Renal cortical epithelial cell (primary cell): ENCODE data around the gene CLEC10A. TPM values are rescaled to one million over a fixed set of nuclear protein-coding genes. Genes with fewer than 3 reads are reported as not detected.
"Not testable (repeated sequence)": the region's sequence is repeated elsewhere in the genome, so short reads cannot be mapped to it uniquely, and the experiment has no call there.

Source experiments
- DNase-seq: peaks from one replicate; pipeline ENCODE4 v3.0.0-alpha.2; 2011; ENCODE audit warnings: low read depth
- total RNA-seq: library from RNA; depleted of rRNA; stranded (reverse); fragments of >200 nt; gene quantifications from 2 replicates; pipeline ENCODE4 v1.2.3, GENCODE V29; 2014

CLEC10A gene
- total RNA-seq, 1 donor from 2014 or later: not detected

GRCh38 chr17:7072406-7072805 is 7.6 kb downstream of the CLEC10A start:
- no peak for DNase-seq

- DNase-seq: no peak
These were observed 9.3 kb downstream of the CLEC10A start for GRCh38 chr17:7070712-7071111.

GRCh38 chr17:7068268-7068667 is 11.8 kb downstream of the CLEC10A start:
- DNase-seq: no peak

GRCh38 chr17:7067198-7067597 is 12.9 kb downstream of the CLEC10A start:
- no peak for DNase-seq

GRCh38 chr17:7064261-7064660 is 15.8 kb downstream of the CLEC10A start:
- peak; percentile 58 for DNase-seq

- DNase-seq: peak; percentile 31
These were observed 16.4 kb downstream of the CLEC10A start for GRCh38 chr17:7063518-7064094.

GRCh38 chr17:7060165-7060891 is 19.7 kb downstream of the CLEC10A start:
- peak; percentile 97 for DNase-seq

DNA sequence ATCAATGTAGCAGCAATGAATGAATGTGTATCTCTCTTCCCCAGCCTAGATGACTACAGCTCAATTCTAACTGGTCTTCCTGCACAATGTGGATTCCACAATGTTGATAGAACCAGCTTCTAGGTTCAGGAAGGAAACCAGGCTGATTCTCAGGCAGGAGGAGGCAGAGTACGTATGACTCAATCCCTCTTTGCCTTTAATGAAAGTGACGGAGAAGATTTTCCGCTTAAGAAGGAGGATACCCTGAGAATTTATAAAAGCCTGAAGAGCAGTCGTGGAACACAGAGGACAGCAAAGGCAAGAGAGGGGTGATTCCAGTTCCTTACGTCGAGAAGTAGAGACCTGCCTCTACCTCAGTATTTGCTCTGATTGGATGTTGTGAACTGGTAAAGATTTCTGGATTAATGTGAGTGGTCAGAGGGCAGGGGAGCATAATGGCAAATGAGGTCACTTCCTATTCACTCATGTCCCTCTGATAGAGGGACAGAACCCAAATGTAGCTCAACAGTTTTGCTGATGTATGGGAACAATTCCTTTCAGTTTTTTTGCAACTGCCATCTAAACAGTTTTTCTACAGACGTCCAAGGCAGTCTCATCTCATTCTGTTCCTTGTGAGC is 21.1 kb downstream of the CLEC10A start:
- no peak for DNase-seq

DNA sequence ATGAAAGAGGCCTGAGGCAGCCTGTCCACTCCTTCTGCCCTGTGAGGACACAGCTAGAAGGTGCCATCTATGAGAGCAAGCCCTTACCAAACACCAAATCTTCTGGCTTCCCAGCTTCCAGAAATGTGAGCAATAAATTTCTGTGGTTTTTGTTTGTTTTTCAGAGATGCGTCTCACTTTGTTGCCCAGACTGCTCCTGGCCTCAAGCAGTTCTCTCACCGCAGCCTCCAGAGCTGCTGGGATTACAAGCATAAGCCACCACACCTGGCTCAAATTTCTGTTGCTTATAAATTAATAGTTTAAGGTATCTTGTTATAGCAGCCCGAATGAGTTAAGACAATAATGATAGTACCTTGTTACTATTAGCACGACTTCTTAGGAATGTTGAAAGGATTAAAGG is 23.7 kb downstream of the CLEC10A start:
- peak; percentile 61 for DNase-seq

DNA sequence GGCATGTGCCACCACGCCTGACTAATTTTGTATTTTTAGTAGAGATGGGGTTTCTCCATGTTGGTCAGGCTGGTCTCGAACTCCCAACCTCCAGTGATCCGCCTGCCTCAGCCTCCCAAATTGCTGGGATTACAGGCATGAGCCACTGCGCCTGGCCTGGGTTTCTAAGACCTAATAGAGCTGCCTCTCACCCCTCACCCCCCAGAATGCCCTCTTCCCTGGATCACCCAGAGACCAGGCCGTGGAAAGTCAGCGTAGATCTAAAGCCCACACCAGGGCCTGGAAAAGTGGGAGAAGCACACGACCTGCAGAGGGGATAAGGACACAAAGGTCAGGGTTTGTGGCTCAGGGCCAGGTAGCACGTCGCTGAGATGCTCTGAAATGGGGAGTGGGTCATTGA is 29.5 kb downstream of the CLEC10A start:
- not testable (repeated sequence) for DNase-seq

GRCh38 chr17:7048968-7049367 is 31.1 kb downstream of the CLEC10A start:
- no peak for DNase-seq

GRCh38 chr17:7047566-7047965 is 32.5 kb downstream of the CLEC10A start:
- DNase-seq: no peak

GRCh38 chr17:7046725-7047397 is 33.2 kb downstream of the CLEC10A start:
- DNase-seq: not testable (repeated sequence)

GRCh38 chr17:7046127-7046724 is 33.8 kb downstream of the CLEC10A start:
- no peak for DNase-seq

DNA sequence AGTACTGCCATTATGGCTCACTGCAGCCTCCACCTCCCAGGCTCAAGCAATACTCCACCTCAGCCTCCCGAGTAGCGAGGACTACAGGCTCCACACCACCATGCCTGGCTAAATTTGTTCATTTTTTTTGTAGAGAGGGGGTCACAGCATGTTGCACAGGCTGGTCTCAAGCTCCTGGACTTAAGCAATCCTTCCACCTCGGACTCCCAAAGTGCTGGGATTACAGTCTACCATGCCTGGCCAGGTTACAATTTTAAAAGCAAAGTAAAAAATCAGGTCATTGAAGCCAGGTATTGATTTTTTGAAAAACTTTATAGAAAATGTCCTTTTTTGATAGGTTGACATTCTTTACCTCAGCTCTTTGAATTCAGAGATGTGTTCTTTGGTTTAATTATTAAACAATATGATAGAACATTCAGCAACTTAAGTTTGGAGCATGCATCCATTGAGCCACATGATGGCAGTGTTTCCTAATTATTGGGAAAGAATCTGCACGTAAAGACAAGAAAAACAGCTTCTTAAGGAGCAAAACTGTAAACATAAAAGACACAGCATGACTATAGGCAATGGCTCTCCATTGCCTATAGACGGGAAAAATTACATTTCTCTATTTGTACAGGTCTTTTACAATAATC is 34.4 kb downstream of the CLEC10A start:
- peak; percentile 92 for DNase-seq

DNA sequence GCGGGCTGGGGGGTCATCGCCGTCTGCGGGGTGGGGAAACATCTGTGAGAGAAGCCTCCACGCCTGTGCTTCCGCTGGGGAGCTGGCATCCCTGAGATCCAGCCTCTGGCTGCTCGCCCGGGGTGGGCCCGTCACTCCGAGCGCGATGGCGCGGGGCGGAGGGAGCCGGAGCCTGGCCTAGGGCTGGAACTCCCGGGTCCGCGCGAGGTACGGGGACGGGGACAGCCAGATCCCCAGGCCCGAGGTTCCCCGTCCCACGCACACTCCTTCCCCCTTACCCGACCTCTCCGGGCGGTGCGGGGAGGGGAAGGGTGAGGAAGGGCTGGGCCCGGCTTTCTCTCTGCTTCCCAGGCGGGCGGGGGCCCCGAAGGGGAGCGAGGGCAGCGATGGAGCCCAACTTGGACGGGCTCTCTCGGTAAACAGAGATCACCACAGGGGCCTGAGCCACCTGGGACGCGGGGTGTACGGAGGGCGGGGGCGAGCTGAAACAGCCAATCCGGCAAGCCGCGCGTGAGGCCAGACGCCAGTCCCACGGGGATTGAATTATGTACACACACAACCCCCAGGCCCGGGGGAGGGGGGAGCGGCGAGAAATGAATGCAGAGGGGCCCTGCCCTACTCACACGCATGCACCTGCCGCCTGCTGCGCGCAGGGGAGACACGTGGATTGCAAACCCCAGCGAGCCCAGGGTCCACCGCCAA is 36.4 kb downstream of the CLEC10A start, which contains the start of gene SLC16A11:
TSS of gene SLC16A11 (minus strand) at position 596 of the 702 bp plus-strand sequence. CDS start at position 17, 579 bp downstream.
- no peak for DNase-seq

GRCh38 chr17:7043182-7043496 is 36.9 kb downstream of the CLEC10A start:
- no peak for DNase-seq

- DNase-seq: no peak
These were observed 37.4 kb downstream of the CLEC10A start for GRCh38 chr17:7042501-7043181.

DNA sequence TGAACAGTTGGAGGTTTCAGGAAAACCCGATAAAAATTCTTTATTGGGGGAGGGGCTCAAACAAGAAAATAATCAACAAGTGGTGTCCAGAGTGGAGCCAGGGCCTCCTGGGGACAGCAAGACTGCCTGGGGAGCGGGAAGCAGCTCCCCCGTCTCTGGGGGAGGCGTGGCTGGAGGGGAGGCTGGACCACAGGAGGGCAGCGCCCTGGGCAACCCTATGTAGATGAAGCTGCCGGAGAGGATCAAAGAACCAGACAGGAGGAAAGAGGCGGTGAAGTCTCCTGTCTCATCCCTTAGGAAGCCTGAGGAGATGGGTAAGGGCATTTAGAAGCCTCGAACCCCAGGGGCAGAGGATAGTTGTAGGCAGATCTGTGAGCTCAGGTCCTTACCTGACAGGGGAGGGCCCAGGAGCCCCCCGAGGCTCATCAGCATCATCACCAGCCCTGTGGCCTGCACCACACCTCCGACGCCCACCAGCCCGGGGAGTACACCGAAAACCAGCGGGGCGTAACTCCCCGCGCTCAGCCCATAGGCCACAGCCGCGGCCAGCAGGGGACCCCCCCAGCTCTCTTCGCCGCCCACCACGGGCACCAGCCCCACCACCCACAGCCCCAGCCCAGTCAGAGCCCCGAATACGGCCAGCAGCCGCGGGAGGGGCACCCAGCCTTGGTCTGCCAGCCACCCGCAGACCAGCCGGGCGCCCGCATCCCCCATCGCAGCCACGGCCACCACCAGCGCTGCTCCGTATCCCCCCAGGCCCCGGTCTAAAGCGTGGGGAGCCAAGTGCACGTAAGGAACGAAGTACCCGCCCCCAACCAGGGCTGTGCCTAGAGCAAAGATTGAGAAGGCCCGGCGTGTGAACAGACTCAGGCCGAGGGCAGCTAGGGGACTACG is 38.2 kb downstream of the CLEC10A start:
- DNase-seq: no peak
